Left ventricle myocardium inferior (tissue), 1 donor: Measurements from ENCODE around the gene TRERF1. TPM values are rescaled to one million over a fixed set of nuclear protein-coding genes. Genes with fewer than 3 reads are reported as not detected.
A peak's percentile ranks its signal among the peaks of the same experiment; 100 is the strongest.

Experiments used
- DNase-seq: peaks from one replicate; pipeline ENCODE4 v3.0.0-alpha.2; 2020
- H3K27ac ChIP-seq: fragments of 200-600 bp; replicated peaks from 2 replicates; pipeline ENCODE4 v1.8.0; 2021
- H3K27me3 ChIP-seq: fragments of 200-600 bp; 2 replicates; pipeline ENCODE4 v1.8.0; 2021; ENCODE audit warnings: low read depth
- H3K36me3 ChIP-seq: fragments of 200-600 bp; 2 replicates; pipeline ENCODE4 v1.8.0; 2021
- H3K4me1 ChIP-seq: fragments of 200-600 bp; 2 replicates; pipeline ENCODE4 v1.8.0; 2021
- H3K4me3 ChIP-seq: fragments of 200-600 bp; 2 replicates; pipeline ENCODE4 v1.8.0; 2021; ENCODE audit warnings: mild to moderate bottlenecking, moderate library complexity
- H3K9me3 ChIP-seq: fragments of 200-600 bp; replicated peaks from 2 replicates; pipeline ENCODE4 v1.8.0; 2021
- intact Hi-C: fragments of 100-400 bp; cut with micrococcal nuclease; formaldehyde crosslinking; loops from one replicate; pipeline ENCODE4 v1.11.0; 2022
- total RNA-seq: library from RNA; stranded (reverse); fragmentation: NEBNext Ultra II Directional; extraction: Animal tissue kit (Norgen Biotek cat#: 25700); gene quantifications from one replicate; pipeline ENCODE4 v1.2.1, GENCODE V29; 2021
- TF ChIP-seq, protein P1 (sequence below): fragments of 200-600 bp; IDR thresholded peaks from 2 replicates; pipeline ENCODE4 v1.8.0; 2021; ENCODE audit warnings: antibody characterized with exemption, mild to moderate bottlenecking, borderline replicate concordance
- donor health status: DM: no; HTN: yes; CAD: no; lungs with severe emphysema.

TRERF1 gene
- total RNA-seq, 1 donor from 2014 or later, result 1.4 TPM

DNA sequence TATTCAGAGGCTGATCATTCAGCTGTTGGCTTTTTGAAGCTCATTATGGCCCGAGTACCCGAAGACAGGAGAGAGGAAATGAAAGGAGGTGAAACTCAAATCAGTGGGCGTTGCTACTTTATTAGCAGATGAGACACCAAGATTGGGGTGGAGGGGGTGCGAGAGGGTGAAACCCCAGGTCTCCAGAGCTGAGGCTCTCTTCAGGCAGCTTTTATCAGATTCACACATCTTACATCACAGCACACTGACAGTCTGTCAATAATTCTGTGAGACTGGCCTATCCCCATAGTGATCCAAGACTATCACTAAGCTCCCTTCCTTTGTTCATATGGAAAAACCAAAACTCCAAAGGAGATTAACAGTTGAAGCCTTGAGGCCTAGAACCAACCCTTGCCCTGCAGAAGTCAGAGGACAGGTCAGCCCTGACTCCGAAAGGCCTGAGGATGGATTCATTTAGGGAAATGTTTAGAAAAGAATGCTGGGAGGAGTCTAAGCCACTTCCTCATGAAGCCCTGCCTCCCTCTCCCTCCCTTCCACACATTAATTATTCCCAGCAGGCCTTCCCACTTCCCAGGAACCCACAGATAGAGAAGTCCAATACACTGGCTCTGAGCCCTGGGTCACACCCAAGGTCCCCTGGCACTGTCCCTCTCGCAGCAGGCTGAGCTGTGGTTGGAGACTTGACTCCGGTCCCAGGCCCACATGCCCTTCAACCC, 23.2 kb downstream of the TRERF1 start:
- TF ChIP-seq, protein P1, sequence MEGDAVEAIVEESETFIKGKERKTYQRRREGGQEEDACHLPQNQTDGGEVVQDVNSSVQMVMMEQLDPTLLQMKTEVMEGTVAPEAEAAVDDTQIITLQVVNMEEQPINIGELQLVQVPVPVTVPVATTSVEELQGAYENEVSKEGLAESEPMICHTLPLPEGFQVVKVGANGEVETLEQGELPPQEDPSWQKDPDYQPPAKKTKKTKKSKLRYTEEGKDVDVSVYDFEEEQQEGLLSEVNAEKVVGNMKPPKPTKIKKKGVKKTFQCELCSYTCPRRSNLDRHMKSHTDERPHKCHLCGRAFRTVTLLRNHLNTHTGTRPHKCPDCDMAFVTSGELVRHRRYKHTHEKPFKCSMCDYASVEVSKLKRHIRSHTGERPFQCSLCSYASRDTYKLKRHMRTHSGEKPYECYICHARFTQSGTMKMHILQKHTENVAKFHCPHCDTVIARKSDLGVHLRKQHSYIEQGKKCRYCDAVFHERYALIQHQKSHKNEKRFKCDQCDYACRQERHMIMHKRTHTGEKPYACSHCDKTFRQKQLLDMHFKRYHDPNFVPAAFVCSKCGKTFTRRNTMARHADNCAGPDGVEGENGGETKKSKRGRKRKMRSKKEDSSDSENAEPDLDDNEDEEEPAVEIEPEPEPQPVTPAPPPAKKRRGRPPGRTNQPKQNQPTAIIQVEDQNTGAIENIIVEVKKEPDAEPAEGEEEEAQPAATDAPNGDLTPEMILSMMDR, result no peak
- Histone ChIP-seq H3K36me3 (peaks cover 6% of the 10 kb centered on the region), H3K4me3 (no peak overlapping the region), H3K27ac (peak overlapping the region; percentile 72), H3K4me1 (peaks cover 21% of the 10 kb centered on the region), H3K27me3 (no peaks in the 10 kb centered on the region), H3K9me3 (peaks cover 6% of the 10 kb centered on the region)
- DNase-seq, result peak; percentile 62
- intact Hi-C loops, result no loop called here

DNA sequence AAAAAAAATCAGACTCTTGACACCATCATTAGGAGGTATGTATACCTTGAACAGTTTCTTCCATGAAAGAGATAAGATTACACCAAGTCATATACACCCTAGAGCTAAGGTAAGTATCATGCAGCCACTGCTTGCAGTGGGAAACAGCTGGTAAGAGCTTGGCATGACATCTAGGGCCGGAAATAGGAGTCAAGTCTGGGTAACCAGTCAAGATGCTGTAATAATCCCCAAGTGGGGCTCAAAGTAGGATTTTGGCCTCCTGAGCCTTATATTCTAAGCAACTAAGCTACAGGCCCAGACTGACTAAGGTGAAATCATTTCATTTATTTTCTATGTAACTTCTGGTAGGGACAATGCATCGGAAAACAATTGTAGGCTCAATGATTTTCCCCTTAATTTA, 23.9 kb downstream of the TRERF1 start:
- H3K4me1 ChIP-seq, result peaks cover 21% of the 10 kb centered on the region
- TF ChIP-seq, protein P1, result no peak
- peaks cover under 1% of the 10 kb centered on the region for H3K9me3 ChIP-seq
- peak overlapping the region; percentile 72 for H3K27ac ChIP-seq
- no peak for DNase-seq
- no peak overlapping the region for H3K4me3 ChIP-seq
- H3K27me3 ChIP-seq, result no peaks in the 10 kb centered on the region
- intact Hi-C loops, result no loop called here
- no peaks in the 10 kb centered on the region for H3K36me3 ChIP-seq

DNA sequence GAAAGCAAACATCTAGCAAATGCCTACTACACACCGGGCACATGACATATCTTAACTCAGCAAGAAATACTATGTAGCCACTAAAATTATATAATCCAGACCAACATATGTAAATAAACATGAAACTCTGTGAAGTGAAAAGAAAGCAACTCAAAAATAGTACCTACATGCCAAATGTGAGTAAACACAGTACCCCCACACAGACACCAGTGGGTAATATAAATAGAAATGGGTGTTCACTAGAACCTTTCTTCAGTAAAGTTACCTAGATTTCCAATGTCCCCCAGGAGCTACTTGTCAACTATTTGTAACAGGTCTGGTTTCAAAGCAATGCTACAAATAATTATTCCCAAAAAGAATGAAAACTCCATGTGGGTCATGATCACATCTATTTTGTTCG, 25.5 kb downstream of the TRERF1 start:
- Histone ChIP-seq H3K27me3 (no peaks in the 10 kb centered on the region), H3K36me3 (no peaks in the 10 kb centered on the region), H3K4me1 (peaks cover 21% of the 10 kb centered on the region), H3K4me3 (no peak overlapping the region), H3K9me3 (no peaks in the 10 kb centered on the region), H3K27ac (no peak overlapping the region)
- no peak for DNase-seq
- TF ChIP-seq, protein P1, result no peak
- intact Hi-C loops, result no loop called here

DNA sequence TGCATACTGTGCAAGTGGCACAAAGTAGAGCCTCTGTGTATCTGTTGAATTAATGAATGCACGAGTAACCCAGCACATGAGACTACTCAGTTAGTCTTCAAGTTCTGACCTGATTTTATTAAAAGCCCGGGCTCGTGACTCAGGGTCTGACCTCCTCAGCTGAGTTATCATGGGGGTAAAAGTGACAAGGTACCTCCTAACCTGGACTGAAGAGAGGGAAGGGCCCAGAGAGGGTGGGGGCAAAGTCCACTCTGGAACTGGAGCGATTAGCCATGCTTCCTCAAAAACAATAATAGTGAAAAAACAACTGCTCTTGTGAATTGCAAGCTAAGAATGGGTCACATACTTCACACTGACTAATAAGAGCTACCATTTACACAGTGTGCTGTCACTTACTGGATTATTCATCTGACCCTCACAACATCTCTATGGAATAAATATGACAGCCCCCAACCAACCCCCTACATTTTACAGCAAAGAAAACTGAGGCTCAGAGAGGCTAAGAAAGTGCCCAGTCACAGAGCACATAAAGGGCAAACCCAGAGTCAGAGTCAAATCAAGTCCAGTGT, 26.7 kb downstream of the TRERF1 start:
- H3K9me3 ChIP-seq, result no peaks in the 10 kb centered on the region
- H3K36me3 ChIP-seq, result no peaks in the 10 kb centered on the region
- H3K27me3 ChIP-seq, result no peaks in the 10 kb centered on the region
- peaks cover 21% of the 10 kb centered on the region for H3K4me1 ChIP-seq
- DNase-seq, result no peak
- no peak overlapping the region for H3K27ac ChIP-seq
- intact Hi-C loops, result no loop called here
- TF ChIP-seq, protein P1, result no peak
- H3K4me3 ChIP-seq, result no peak overlapping the region

DNA sequence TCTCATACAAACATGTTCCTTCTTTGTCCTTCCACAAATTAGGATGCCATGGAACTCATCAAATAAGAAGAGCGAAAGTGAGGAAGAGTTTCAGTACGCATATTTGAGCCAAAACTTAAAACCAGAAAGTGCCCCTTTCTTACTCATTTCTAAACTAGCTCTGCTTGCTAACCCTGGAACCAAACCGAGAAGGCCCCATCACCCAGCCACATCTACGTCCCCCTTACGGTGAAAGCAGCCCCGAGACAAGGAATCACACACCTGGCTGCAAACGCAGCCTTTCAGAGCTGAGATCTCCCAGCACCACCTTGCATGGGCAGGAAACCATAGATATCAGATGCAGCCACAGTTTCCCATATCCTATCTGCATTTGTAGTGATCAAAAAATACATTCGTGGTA, 28.5 kb downstream of the TRERF1 start:
- intact Hi-C loops, result no loop called here

More for the DNA sequence above, 28.5 kb downstream of the TRERF1 start:
- H3K27ac ChIP-seq, result no peak overlapping the region
- no peak for DNase-seq
- no peaks in the 10 kb centered on the region for H3K36me3 ChIP-seq
- no peaks in the 10 kb centered on the region for H3K27me3 ChIP-seq
- H3K9me3 ChIP-seq, result no peaks in the 10 kb centered on the region
- no peak overlapping the region for H3K4me3 ChIP-seq
- peaks cover 7% of the 10 kb centered on the region for H3K4me1 ChIP-seq
- TF ChIP-seq, protein P1, result no peak
